Smooth muscle cell (in vitro differentiated cells): Measurements from ENCODE around the gene MLC1. TPM values are rescaled to one million over a fixed set of nuclear protein-coding genes. Genes with fewer than 3 reads are reported as not detected.

ENCODE experiments used
- DNase-seq: peaks from one replicate; lab custom pipeline; 2025; ENCODE audit not compliant: unreplicated experiment; lab: John Stamatoyannopoulos, UW
- H2AFZ ChIP-seq: fragments of 200-600 bp; sonication (generic); 2 replicates; pipeline ENCODE4 v1.6.0; 2016; ENCODE audit warnings: antibody characterized with exemption, low read depth, mild to moderate bottlenecking
- H3F3A ChIP-seq: fragments of 200-600 bp; sonication (generic); 2 replicates; pipeline ENCODE4 v1.6.0; 2017; ENCODE audit warnings: antibody characterized with exemption, low read depth
- H3K27ac ChIP-seq: fragments of 200-600 bp; sonication (generic); 2 replicates; pipeline ENCODE4 v1.5.1; 2016; ENCODE audit warnings: low read depth, mild to moderate bottlenecking
- H3K27me3 ChIP-seq: fragments of 200-600 bp; sonication (generic); 2 replicates; pipeline ENCODE4 v1.6.1; 2016; ENCODE audit warnings: low read depth, mild to moderate bottlenecking
- H3K36me3 ChIP-seq: fragments of 200-600 bp; sonication (generic); 2 replicates; pipeline ENCODE4 v1.5.1; 2016; ENCODE audit warnings: low read depth
- H3K4me1 ChIP-seq: fragments of 200-600 bp; sonication (generic); 2 replicates; pipeline ENCODE4 v1.5.1; 2016; ENCODE audit warnings: low read depth
- H3K4me2 ChIP-seq: fragments of 200-600 bp; sonication (generic); 2 replicates; pipeline ENCODE4 v1.6.0; 2016; ENCODE audit warnings: mild to moderate bottlenecking
- H3K4me3 ChIP-seq: fragments of 200-600 bp; sonication (generic); 2 replicates; pipeline ENCODE4 v1.5.1; 2016; ENCODE audit warnings: mild to moderate bottlenecking
- H3K79me2 ChIP-seq: fragments of 200-600 bp; sonication (generic); 2 replicates; pipeline ENCODE4 v1.6.0; 2016; ENCODE audit warnings: low read depth, mild to moderate bottlenecking
- H3K9ac ChIP-seq: fragments of 200-600 bp; sonication (generic); 2 replicates; pipeline ENCODE4 v1.6.0; 2016; ENCODE audit warnings: low read depth
- H3K9me3 ChIP-seq: fragments of 200-600 bp; sonication (generic); replicated peaks from 2 replicates; pipeline ENCODE4 v1.5.1; 2016; ENCODE audit warnings: low read depth
- H4K20me1 ChIP-seq: fragments of 200-600 bp; sonication (generic); 2 replicates; pipeline ENCODE4 v1.6.0; 2016; ENCODE audit warnings: low read depth
- CTCF ChIP-seq: fragments of 200-600 bp; sonication (generic); IDR thresholded peaks from 2 replicates; pipeline ENCODE4 v1.5.1; 2017; ENCODE audit warnings: borderline replicate concordance, mild to moderate bottlenecking, antibody characterized with exemption; ENCODE audit not compliant: insufficient read depth, poor library complexity, severe bottlenecking
- WGBS: methylation state at CpG from one replicate; pipeline ENCODE4 v1.1.7; 2016; ENCODE audit warnings: low lambda C conversion rate; 5-methylcytosine and 5-hydroxymethylcytosine counted together
- polyA plus RNA-seq: library from polyadenylated mRNA; unstranded; fragments of >200 nt; fragmentation: Nextera tagmentation; extraction: Ambion mirVana; gene quantifications from 2 replicates; pipeline ENCODE4 v1.2.1, GENCODE V29; 2016
- total RNA-seq: library from RNA; depleted of rRNA; stranded (reverse); fragments of >200 nt; gene quantifications from 2 replicates; pipeline ENCODE4 v1.2.3, GENCODE V29; 2014

The MLC1 gene
- total and polyA plus RNA-seq, 2 experiments from 2014 or later, result 4.2 to 6.3 TPM

DNA sequence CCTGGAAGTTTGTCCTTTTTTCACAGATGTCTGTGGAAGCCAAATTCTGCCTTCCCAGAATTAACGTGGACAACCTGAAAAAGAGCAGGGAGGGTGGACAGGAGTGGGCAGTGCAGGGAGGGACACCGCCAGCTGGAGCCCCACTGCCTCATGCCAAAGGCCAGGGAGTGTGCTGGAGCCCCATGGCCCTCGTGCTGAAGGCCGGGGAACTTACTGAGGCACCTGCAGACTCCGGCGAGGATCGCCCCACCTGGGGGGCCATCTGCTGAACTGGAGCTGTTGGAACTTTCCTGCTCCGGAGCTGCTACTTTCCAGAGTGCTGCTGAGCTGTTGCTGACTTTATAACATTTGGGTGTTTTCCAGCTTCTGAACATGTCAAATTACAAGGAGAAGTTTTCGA lies 39.8 kb upstream of the MLC1 start:
- no peak overlapping the region for H3K4me3 ChIP-seq
- H3K27me3 ChIP-seq, result no peaks in the 10 kb centered on the region
- no peaks in the 10 kb centered on the region for H3K79me2 ChIP-seq
- no peak for DNase-seq
- H4K20me1 ChIP-seq, result no peaks in the 10 kb centered on the region
- H3F3A ChIP-seq, result no peaks in the 10 kb centered on the region
- no peak overlapping the region for H2AFZ ChIP-seq
- H3K4me1 ChIP-seq, result no peaks in the 10 kb centered on the region
- TF ChIP-seq CTCF, result no peak
- peaks cover 5% of the 10 kb centered on the region for H3K9me3 ChIP-seq
- no peak overlapping the region for H3K9ac ChIP-seq
- H3K27ac ChIP-seq, result peak overlapping the region; percentile 21
- no peak overlapping the region for H3K4me2 ChIP-seq
- H3K36me3 ChIP-seq, result no peaks in the 10 kb centered on the region
- 80% methylated on average over 9 of the region's 9 CpGs for WGBS

DNA sequence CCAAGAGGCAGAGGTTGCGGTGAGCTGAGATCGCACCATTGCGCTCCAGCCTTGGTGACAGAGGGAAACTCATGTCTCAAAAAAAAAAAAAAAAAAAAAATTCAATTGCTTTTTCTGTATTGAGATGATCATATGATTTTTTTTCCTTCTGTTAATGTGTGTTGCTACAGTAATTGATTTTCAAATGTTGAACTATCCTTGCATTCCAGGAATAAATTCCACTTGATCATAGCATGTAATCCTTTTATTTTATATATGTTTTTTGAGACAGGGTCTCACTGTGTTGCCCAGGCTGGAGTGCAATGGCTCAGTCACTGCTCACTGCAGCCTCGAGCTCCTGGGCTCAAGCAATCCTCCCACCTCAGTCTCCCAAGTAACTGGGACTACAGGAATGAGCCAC lies 37.9 kb upstream of the MLC1 start:
- H3K4me1 ChIP-seq, result no peaks in the 10 kb centered on the region
- DNase-seq, result no peak
- 86% methylated on average over 4 of the region's 4 CpGs for WGBS

GRCh38 chr22:50121202-50121740 lies 36.0 kb upstream of the MLC1 start:
- Histone ChIP-seq H3K27me3 (no peaks in the 10 kb centered on the region), H4K20me1 (no peaks in the 10 kb centered on the region), H3K27ac (no peak overlapping the region), H3K9me3 (peaks cover 5% of the 10 kb centered on the region), H2AFZ (no peak overlapping the region), H3F3A (peaks cover 3% of the 10 kb centered on the region), H3K79me2 (no peaks in the 10 kb centered on the region), H3K9ac (no peak overlapping the region), H3K4me1 (no peaks in the 10 kb centered on the region), H3K36me3 (no peaks in the 10 kb centered on the region), H3K4me3 (no peak overlapping the region), H3K4me2 (no peak overlapping the region)
- no peak for TF ChIP-seq CTCF
- WGBS, result 85% methylated on average over 11 of the region's 11 CpGs
- DNase-seq, result no peak

More for the DNA sequence above, 37.9 kb upstream of the MLC1 start:
- Histone ChIP-seq H2AFZ (no peak overlapping the region), H4K20me1 (no peaks in the 10 kb centered on the region), H3F3A (peaks cover 3% of the 10 kb centered on the region), H3K9me3 (peaks cover 5% of the 10 kb centered on the region), H3K4me3 (no peak overlapping the region), H3K27ac (no peak overlapping the region), H3K36me3 (no peaks in the 10 kb centered on the region), H3K9ac (no peak overlapping the region), H3K27me3 (no peaks in the 10 kb centered on the region), H3K4me2 (no peak overlapping the region), H3K79me2 (no peaks in the 10 kb centered on the region)
- no peak for TF ChIP-seq CTCF

GRCh38 chr22:50119768-50120251 lies 34.6 kb upstream of the MLC1 start:
- 56% methylated on average over 6 of the region's 6 CpGs for WGBS
- peaks cover 5% of the 10 kb centered on the region for H3K9me3 ChIP-seq
- peaks cover 2% of the 10 kb centered on the region for H3K4me1 ChIP-seq
- H3K27ac ChIP-seq, result peak overlapping the region; percentile 83
- no peak overlapping the region for H3K4me2 ChIP-seq
- H3F3A ChIP-seq, result peaks cover 3% of the 10 kb centered on the region
- no peak overlapping the region for H3K4me3 ChIP-seq
- H4K20me1 ChIP-seq, result no peaks in the 10 kb centered on the region
- H3K9ac ChIP-seq, result no peak overlapping the region
- DNase-seq, result no peak
- H3K27me3 ChIP-seq, result no peaks in the 10 kb centered on the region
- no peak overlapping the region for H2AFZ ChIP-seq
- H3K79me2 ChIP-seq, result no peaks in the 10 kb centered on the region
- TF ChIP-seq CTCF, result no peak
- H3K36me3 ChIP-seq, result no peaks in the 10 kb centered on the region
